ENCODE data around the gene CD86.

- no peak for TF ChIP-seq CTCF (IDR thresholded peaks at IDR 0.05; ENCODE audit: insufficient read depth, low read depth, low read length)
- no peak for TF ChIP-seq EZH2 (IDR thresholded peaks at IDR 0.05; ENCODE audit: insufficient read depth, low read length)
Observed at GRCh38 chr3:122092460-122093165, 37.5 kb downstream of the CD86 start.
